Adrenal gland (tissue), 5 donors: Measurements from ENCODE around the gene RSBN1.

Experiments
- CTCF ChIP-seq, 6 experiments: fragments of 450-650 bp in 4 of 6; fragments of 200-600 bp in 2 of 6; sonication (generic) in 1 of 6; IDR thresholded peaks; 1 replicate in 5 of 6; 2 replicates in 1 of 6; pipeline versions ENCODE4 v1.5.1 to v1.8.0; 2016 to 2021; ENCODE audit warnings: antibody characterized with exemption in 6 of 6, mild to moderate bottlenecking in 2 of 6, moderate library complexity in 1 of 6
- POLR2A ChIP-seq, 2 donors: fragments of 450-650 bp; IDR thresholded peaks; one replicate each; pipeline ENCODE4 v1.6.1; 2017; ENCODE audit warnings: antibody characterized with exemption in 2 of 2, mild to moderate bottlenecking in 2 of 2, moderate library complexity in 1 of 2
- donor health status: DM: no; HTN: no; CAD: no.

- no peak for TF ChIP-seq POLR2A (IDR thresholded peaks at IDR 0.05)
- no peak for TF ChIP-seq CTCF (IDR thresholded peaks at IDR 0.05)
Measured at GRCh38 chr1:113854234-113854633, 42.0 kb upstream of the RSBN1 start.
